HG03139 (cell line): Measurements from ENCODE around the gene SLF2.

Experiments used
- ATAC-seq: cut with Tn5 transposase; IDR thresholded peaks from one replicate; pipeline ENCODE4 v1.9.1; 2021; ENCODE audit not compliant: unreplicated experiment

Gene SLF2, protein sequence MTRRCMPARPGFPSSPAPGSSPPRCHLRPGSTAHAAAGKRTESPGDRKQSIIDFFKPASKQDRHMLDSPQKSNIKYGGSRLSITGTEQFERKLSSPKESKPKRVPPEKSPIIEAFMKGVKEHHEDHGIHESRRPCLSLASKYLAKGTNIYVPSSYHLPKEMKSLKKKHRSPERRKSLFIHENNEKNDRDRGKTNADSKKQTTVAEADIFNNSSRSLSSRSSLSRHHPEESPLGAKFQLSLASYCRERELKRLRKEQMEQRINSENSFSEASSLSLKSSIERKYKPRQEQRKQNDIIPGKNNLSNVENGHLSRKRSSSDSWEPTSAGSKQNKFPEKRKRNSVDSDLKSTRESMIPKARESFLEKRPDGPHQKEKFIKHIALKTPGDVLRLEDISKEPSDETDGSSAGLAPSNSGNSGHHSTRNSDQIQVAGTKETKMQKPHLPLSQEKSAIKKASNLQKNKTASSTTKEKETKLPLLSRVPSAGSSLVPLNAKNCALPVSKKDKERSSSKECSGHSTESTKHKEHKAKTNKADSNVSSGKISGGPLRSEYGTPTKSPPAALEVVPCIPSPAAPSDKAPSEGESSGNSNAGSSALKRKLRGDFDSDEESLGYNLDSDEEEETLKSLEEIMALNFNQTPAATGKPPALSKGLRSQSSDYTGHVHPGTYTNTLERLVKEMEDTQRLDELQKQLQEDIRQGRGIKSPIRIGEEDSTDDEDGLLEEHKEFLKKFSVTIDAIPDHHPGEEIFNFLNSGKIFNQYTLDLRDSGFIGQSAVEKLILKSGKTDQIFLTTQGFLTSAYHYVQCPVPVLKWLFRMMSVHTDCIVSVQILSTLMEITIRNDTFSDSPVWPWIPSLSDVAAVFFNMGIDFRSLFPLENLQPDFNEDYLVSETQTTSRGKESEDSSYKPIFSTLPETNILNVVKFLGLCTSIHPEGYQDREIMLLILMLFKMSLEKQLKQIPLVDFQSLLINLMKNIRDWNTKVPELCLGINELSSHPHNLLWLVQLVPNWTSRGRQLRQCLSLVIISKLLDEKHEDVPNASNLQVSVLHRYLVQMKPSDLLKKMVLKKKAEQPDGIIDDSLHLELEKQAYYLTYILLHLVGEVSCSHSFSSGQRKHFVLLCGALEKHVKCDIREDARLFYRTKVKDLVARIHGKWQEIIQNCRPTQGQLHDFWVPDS

DNA sequence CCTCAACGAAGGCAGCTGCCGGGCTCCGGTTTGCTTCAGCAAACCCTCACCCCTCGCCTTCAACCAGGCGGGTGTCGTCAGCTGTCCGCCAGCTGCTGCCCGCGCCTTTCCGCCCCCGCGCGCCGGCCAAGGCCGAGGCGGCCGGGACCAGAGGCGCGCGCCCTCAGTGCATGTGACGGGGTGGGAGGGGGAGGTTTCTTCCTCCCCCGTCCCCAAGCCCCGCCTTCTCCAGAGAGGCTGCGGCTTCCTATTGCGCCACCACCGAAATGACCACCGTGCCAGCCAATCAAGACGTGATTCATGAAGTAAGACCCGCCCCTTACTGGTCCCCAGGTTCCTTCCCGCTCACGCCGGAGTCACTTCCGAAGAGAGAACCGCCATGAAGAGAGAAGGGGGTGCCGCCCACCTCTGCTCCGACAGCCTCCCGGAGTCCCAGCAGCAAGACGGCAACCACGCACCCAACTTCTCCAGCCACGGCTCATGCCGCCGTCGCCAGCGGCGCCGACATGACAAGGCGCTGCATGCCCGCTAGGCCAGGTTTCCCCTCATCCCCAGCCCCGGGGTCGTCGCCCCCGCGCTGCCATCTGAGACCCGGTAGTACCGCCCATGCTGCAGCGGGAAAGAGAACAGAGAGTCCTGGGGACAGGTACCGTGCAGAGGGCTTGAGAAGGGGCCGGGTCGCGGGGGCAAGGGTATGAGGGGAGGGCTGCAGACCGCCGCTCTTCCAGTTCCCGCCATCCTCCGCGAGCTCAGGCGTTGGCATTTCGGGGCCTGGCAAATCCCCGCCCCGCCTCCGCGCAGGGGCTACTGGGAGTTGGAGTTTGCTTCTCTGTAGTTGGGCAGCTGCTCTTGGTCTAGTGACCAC lies at the start of gene SLF2:
Gene SLF2, plus strand, starts transcription at position 359 of the 865 bp plus-strand sequence. Its CDS starts 148 bp downstream, at position 507.
- ATAC-seq, result peak; percentile 86

DNA sequence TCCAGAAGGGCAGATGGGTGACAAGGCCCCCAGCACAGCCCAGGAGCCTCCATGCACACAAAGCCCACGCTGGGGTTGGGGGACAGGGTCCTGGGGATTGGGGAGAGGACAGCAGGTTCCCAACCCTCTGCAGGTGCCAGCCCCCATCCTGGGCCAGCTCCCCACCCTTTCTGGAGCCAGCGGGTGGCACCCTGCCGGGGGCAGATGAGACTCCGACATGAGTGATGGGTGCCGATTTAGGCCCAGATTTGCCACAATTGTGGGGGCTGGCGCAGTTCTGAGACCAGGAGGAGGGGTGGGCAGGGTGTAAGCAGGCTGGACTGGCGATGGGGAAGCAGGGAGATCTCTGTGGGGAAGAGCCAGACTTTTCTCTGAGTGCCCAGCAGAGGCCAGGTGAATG lies 49.3 kb upstream of the SLF2 start:
- ATAC-seq, result no peak

DNA sequence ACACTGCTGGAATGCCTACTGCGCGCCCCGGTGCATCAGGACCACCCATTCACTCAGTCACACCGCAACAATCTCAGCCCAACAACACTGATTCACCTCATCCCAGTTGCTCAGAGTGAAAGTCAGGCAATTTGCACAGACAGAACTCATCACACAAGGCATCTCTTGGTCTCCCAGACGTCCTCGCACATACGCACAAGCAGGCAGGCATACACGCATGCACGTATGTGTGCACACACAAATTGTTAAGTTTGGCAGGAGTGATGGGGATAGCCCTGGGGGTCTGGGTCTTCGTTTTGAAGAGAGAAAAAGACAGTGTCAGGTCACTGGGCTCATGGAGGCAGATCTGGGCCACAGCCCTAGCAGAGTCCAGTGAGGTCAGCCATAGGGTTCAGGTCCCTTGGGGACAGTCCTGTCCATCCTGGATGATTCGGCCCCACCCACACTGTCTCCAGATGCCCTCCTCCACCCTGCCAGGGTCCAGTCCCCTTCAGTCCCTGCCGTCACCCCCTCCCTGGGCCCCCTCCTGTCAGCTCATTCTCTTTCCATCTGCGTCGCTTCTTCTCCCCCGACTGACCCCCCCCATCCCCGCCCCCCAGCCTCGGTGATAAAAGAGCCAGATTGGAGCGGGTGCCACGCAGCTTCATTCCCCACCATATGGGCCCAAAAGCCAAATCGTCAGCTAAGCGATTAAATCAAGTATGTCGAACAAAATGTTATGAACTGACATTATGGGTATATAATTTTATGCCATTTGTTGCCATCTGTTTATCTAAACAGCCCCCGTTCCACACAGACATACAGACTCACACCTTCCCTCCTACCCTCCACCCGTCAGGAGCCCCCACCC lies 48.5 kb upstream of the SLF2 start:
- no peak for ATAC-seq

DNA sequence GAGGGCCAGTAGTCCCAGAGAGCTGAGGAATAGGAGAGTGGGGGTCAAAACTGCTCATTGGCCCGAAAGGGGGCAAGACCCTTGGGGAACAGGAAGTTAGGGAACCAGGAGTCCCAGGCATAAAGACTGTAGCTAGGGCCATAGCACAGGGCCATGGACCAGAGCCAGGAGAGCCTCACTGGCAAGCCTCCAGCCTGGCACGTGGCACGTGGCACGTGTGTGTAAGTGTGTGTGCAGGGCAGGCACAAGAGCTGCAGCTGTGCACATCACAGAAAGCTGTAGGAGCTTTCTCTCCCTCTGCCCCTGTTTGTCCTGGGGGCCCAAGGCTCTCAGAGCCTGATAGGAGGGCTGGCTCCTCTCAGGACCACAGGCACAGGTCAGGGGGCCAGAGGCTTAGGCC lies 47.8 kb upstream of the SLF2 start:
- no peak for ATAC-seq

DNA sequence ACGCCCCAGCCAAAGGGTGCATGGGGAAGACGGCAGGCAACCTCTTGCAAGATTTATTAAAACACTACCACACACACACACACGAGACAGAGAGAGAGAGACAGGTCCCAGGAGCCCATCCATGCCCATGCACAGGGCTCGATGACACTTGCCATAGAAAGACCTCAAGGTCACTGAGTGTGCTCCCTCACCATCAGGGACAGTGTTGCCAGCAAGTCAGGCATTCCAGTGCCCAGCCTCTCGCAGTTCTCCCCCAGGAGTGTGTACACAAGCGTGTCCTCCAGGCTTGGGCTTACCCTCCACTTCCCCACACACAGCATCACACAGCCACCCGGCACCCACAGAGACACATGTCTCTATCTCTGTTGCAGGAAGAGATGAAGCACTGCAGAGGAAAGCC lies 46.8 kb upstream of the SLF2 start:
- no peak for ATAC-seq

DNA sequence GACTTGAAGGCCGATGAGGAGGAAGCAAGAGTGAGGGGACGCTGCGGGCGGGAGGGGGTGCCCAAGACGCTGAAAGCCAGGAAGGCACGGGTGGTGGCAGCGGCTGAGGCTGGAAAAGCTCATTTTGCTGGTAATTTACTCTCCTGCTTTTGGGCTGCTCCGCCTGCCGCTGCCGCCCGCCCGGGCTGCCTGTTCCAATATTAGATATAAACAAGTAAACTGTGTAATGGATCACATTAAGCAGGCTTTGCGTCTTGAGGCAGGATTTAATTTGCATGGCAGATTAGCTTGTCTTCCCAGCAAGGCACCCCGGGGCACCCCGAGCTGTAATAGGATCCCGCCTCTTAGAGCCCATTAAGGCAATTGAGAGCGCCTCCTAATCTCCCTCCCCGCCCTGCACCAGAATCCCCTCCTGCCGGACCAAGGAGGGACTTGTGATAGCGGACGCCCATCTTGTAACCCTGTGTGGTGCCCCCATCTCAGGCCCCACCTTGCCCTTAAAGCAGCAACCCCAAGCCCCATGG lies 46.1 kb upstream of the SLF2 start:
- ATAC-seq, result no peak

DNA sequence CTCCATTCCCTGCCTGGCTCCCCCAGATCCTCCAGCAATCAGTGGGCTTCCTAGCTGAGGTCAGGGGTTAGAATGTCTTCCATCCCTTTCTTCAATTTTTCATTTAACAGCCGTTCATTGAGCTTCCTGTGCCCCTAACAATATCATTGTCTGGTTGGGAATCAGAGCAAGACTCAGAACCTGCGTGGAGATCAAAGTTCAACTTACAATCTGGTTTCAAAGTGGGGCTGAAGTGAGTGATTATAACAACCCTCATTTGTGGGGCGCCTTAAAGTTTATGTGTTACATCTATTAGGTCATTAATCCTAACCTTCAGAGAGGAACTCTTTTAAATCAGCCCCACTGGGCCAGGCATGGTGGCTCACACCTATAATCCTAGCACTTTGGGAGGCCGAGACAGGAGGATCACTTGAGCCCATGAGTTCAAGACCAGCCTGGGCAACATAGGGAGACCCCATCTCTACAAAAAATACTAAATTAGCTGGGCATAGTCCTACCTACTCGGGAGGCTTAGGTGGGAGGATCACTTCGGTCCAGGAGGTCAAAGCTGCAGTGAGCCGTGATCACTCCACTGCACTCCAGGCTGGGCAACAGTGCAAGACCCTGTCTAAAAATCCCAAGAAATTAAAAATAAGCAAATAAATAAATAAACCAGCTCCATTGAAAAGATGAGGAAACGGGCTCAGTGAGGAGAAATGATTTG lies 45.4 kb upstream of the SLF2 start:
- ATAC-seq, result no peak

DNA sequence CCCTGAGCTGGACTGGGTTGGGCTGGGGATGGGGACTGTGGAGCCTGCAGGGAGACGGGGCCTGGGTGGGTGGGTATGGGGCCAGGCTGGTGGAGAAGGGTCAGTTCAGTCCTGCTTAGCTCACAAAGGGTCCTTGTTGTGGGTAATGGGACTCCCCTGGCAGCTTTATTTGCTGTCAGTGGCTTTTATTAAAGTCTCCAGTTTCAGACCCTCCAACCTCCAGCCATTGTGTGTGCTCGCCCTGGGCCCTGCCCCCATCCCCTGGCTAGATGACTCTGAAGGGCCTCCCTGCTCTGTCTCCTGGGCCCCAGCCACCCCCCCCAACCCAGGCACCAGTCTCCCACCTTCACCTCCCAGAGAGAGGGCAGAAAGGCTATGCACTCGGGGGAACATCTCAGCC lies 44.4 kb upstream of the SLF2 start:
- no peak for ATAC-seq

DNA sequence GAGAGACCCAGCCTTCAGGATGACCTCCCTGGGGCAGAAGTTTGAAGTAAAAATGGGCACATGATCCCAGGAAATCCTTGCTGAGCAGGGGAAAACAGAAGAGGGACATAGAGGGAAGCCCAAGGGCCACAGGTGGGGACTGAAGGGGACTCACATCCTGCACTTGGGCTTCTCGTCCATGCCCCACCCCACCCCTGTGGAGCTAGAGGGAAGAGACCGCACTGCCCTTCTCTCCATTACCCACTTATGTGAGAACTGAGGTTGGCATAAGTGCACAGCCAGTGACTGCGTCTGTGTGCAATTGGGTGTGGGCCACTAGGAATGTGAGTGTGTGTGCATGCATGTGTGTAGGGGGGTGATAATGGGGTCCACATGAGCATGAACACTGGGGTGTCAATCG lies 43.4 kb upstream of the SLF2 start:
- no peak for ATAC-seq

DNA sequence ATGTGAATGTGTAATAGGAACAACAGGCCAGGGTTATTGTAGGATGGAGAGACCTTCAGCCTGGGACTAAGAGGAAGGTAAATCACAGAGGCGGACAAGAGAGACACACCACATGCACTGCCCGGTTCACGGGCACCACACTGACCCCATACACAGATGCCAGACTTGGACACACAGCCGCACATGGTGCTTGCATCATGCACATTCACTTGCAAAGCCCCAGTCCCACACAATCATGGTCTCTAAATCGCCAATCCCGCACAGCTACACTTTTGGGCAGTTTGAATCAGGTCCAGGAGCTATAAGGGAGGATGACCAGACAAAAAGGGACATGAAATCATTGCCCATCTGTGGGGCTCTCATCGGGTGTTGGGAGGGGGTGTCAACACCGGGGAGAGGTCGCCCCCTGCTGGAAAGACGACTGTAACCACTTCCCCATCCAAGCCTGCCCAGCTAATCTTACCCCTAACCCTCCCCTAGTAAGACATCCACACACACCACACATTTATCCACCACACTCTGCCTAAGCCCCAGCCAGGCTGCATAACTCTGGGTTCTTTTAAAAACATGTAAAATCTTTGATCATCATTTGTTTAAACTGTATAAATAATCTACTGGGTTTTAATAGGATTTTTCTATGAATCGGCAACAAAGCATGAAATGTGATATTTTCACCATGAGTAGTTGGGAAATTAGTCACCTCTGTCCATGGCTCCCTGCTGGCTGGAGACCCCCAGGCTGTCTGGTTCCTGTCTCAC lies 40.5 kb upstream of the SLF2 start:
- no peak for ATAC-seq

DNA sequence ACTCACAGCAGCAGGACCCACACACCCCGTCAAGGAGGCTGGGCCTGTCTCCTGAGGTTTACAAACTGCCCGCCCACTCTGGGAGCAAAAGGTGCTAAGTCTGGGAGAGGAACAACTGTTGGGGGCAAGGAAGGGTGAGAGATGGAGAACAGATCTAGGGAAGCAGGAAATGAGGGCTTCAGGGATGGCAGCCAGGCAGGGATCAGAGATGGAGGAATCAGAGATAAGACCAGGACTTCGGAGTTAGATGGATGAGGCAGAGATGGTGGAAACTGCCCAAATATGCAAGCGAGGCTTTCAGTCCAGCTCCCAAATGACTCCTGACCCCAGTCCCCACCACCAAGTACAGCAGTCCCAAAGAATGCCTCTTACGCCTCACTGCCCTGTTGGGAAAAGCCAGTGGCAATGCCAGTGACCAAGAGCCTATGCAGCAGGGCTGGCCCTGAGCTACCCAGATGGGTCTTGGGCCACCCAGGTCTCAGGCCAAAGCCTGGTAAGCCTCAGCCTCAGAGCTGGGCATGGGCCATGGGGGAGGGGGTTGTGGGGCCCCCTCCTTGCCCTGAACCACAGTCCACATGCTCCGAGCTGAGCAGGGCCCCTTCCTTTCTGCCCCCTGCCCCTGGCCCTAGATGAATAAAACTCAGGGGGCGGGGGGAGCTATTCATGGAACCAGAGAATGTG lies 39.5 kb upstream of the SLF2 start:
- ATAC-seq, result no peak

DNA sequence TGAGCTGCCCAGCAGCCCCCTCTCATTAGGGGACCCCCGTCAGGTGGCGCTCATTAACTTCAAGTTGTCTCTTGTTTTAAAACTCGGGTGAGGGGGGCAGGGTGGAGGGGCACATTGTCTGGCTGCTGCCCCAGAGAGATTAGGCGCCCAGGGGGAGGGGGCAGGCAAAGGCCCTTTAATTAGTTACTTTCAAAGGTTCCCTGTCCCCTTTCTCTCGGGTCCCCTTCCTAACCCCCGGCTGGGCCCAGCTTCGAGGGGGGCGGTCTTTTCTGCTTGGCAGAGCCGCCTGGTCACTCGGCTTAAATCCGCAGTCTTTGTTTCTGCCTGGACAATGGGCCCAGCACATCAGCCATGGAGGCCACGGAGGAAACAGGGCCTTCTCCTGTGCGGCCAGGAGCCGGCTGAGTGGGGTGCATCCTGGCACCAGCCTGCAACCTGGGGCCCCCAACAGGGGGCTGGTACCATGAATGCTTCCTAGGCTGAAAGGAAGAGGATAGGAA lies 38.9 kb upstream of the SLF2 start:
- ATAC-seq, result no peak

DNA sequence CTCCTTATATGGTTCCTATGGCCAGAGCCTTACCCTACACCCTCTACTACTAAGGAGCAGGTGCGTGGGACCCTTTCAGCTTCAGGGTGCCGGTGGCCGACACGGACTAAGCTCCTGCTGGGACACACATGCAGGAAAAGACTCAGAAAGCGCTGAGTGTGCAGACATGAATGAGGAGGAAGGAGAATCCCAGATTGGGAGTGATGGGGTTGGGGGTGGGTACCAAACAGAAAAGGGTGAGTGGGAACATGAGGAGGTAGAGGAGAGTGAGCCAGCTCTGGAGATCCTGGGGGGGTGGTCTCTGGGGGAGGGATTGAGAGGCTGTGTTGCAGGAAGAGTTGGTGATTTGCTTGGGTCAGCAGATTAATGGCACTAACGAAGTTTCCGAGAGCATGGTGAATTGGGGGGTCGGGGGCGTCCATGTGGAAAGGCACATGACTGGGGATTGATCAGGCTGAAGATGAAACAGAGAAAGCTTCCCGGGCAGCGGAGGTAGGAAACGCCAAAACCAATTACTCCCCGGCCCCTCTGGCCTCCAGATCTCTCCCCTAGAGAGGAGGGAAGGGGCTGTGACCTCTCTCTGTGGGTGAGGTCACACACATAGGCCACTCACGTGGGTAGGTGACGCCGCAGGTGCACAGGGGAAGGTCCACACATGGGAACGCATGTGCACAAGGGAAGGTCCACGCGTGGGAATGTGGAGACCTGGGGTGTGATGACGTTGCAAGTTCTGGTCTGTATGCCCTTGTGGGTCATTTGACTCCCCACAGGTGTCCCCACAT lies 37.9 kb upstream of the SLF2 start:
- ATAC-seq, result no peak

DNA sequence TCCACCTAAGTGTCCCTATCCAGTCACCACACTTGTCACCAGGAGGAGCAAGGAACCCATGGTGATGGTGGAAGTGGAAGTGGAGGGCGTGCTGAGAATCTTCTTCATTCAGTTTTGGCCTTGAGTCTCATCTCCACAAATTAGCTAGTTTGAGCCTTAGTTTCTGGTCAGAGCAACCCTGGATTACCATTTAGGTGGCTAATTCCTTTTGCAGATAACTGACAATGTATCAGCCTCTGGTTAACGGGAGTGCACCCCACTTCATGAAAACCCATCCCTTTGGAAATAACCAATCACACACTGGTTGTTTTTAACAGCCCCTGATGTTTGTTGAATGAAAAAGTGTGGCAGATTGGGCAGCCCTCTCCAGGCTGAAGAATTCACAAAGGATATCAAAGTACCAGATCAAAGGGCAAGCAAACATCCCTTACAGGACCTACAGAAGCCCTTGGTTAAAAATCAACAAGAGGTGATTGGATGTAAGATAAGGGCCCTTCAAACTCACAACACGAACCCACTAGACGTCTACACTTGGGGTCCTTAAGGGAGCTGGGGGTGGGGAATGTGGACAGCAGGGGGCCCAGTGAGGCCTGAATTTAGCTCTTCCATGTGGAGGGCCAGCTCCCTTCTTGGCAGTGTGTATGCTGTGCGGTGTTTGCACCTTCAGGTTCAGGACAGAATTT lies 37.1 kb upstream of the SLF2 start:
- ATAC-seq, result no peak

DNA sequence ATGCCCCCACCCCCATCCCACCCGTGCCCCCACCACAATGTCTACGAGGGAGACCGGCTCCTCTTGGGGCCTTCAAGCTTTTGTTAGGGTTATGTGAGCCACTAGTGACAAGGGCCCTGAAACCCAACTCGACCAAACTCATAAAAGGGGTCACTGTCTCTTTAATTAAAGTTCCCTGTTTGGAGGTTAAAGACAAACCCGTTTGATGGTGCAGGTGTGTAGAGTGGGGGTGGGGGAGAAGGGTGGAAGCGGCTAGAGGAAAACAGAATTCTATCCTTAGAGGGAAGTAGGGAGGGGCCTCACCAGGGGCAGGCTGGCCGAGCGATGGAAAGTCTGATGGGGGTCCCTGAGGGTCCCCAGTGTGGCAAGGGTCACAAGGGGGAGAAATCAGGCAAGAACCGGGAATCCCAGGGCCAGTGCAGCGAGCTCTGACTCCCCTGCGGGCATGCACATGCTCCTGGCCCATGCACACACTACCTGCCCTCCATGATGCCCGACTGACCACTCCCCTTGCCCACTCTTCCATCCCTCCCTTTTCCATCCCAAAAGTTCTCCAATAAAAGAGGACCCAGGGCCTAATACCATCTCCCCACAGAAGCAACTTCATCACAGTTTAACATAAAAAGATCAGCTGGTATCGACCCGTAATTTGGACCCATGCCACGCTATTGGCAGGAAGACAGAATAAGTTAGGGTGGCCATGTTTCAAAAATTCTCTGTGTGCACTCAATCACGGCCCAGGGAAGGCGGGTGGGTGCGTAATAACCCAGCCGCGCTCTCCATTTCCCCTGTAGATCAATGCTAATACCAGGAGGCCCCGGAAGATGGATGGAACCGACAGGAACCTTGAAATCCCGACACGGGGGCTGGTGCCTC lies 35.9 kb upstream of the SLF2 start:
- no peak for ATAC-seq
